Transverse colon (tissue), 4 donors: Measurements from ENCODE around the gene SLCO1B1. TPM values are rescaled to one million over a fixed set of nuclear protein-coding genes. Genes with fewer than 3 reads are reported as not detected.

Experiments used
- DNase-seq: peaks from one replicate; pipeline ENCODE4 v3.0.0-alpha.2; 2019
- H3K27ac ChIP-seq, 4 donors: fragments of 200-600 bp; sonication (generic); 2 replicates each; pipeline ENCODE4 v1.5.1; 2016 to 2018; ENCODE audit warnings: inconsistent platforms in 4 of 4
- H3K27me3 ChIP-seq: fragments of 200-600 bp; sonication (generic); 2 replicates; pipeline ENCODE4 v1.5.1; 2017; ENCODE audit warnings: inconsistent platforms
- H3K36me3 ChIP-seq, 4 donors: fragments of 200-600 bp; sonication (generic); 2 replicates each; pipeline ENCODE4 v1.5.1; 2017 to 2019; ENCODE audit warnings: inconsistent platforms in 4 of 4
- H3K4me1 ChIP-seq, 4 donors: fragments of 200-600 bp; sonication (generic); 2 replicates each; pipeline ENCODE4 v1.5.1; 2017 to 2020; ENCODE audit warnings: inconsistent platforms in 4 of 4
- H3K4me3 ChIP-seq, 4 donors: fragments of 200-600 bp; sonication (generic); 1 replicate in 1 of 4; 2 replicates in 3 of 4; pipeline versions ENCODE4 v1.5.1 to v1.6.1; 2017 to 2019; ENCODE audit warnings: inconsistent platforms in 4 of 4
- H3K9me3 ChIP-seq, 2 donors: fragments of 200-600 bp; sonication (generic); 2 replicates each; pipeline ENCODE4 v1.5.1; 2017 to 2019; ENCODE audit warnings: inconsistent platforms in 2 of 2
- CTCF ChIP-seq, 5 experiments: fragments of 200-600 bp in 3 of 5; fragments of 450-650 bp in 2 of 5; sonication (generic) in 3 of 5; IDR thresholded peaks; 1 replicate in 2 of 5; 2 replicates in 3 of 5; pipeline ENCODE4 v1.5.1; 2016 to 2017; ENCODE audit warnings: antibody characterized with exemption in 5 of 5, inconsistent platforms in 3 of 5, mild to moderate bottlenecking in 2 of 5, moderate library complexity in 1 of 5
- EP300 ChIP-seq: sonication (generic); formaldehyde crosslinking; IDR thresholded peaks from one replicate; pipeline ENCODE4 v1.6.1; 2017; ENCODE audit warnings: antibody characterized with exemption, low read depth
- POLR2A ChIP-seq: fragments of 450-650 bp; IDR thresholded peaks from one replicate; pipeline ENCODE4 v1.6.1; 2016; ENCODE audit warnings: antibody characterized with exemption, mild to moderate bottlenecking, moderate library complexity
- POLR2AphosphoS5 ChIP-seq, 3 donors: sonication (generic); formaldehyde crosslinking; IDR thresholded peaks; one replicate each; pipeline ENCODE4 v1.6.1; 2016; ENCODE audit warnings: antibody characterized with exemption in 3 of 3
- WGBS, 2 donors: methylation state at CpG; one replicate each; pipeline ENCODE4 v1.1.5; 2018; ENCODE audit warnings: low coverage in 1 of 2; 5-methylcytosine and 5-hydroxymethylcytosine counted together
- in situ Hi-C, 4 donors: fragments of 200-750 bp; cut with MboI; loops; one replicate each; pipeline versions ENCODE4 v1.15.0 to v1.15.1; 2017; ENCODE audit warnings: low sequenced_read_pairs in 3 of 4, low pct_ligation_motif_present in 1 of 4, low pct_unique_long_range_greater_than_20kb in 1 of 4
- intact Hi-C: fragments of 100-400 bp; cut with DNase I; formaldehyde crosslinking; loops from one replicate; pipeline ENCODE4 v1.15.1; 2023; ENCODE audit warnings: low total_unique reads
- total RNA-seq, 4 donors: library from RNA; depleted of rRNA; stranded (reverse); fragments of >200 nt; gene quantifications; one replicate each; pipeline ENCODE4 v1.1.0, GENCODE V29; 2016

Gene SLCO1B1
- total RNA-seq, 4 donors from 2014 or later = not detected

GRCh38 chr12:21219206-21219605 lies 88.2 kb downstream of the SLCO1B1 start:
- in situ Hi-C loops = no loop called here
- no peaks in the 10 kb centered on the region for H3K9me3 ChIP-seq

GRCh38 chr12:21220266-21220665 lies 89.3 kb downstream of the SLCO1B1 start:
- 63 to 66% methylated on average over 3 of the region's 3 CpGs for WGBS, 2 donors
- H3K27ac ChIP-seq = no peak overlapping the region
- no peak overlapping the region for H3K4me3 ChIP-seq
- H3K4me1 ChIP-seq = no peaks in the 10 kb centered on the region
- no peak for DNase-seq
- H3K27me3 ChIP-seq = no peaks in the 10 kb centered on the region
- TF ChIP-seq EP300 (no peak), POLR2AphosphoS5 (IDR thresholded peaks at IDR 0.05) (no peak), CTCF (IDR thresholded peaks at IDR 0.05) (no peak), POLR2A (no peak)
- intact Hi-C loops (no loop called here), in situ Hi-C loops (no loop called here)
- no peaks in the 10 kb centered on the region for H3K9me3 ChIP-seq
- no peaks in the 10 kb centered on the region for H3K36me3 ChIP-seq

More at GRCh38 chr12:21219206-21219605, 88.2 kb downstream of the SLCO1B1 start:
- no peak overlapping the region for H3K27ac ChIP-seq
- no peak for TF ChIP-seq CTCF (IDR thresholded peaks at IDR 0.05)
- no peaks in the 10 kb centered on the region for H3K4me1 ChIP-seq
- 0 to 25% methylated on average over 1 to 2 of the region's 2 CpGs for WGBS, 2 donors
- H3K27me3 ChIP-seq = no peaks in the 10 kb centered on the region
- no peaks in the 10 kb centered on the region for H3K36me3 ChIP-seq
- DNase-seq = no peak
- no peak overlapping the region for H3K4me3 ChIP-seq
- intact Hi-C loops = no loop called here

- TF ChIP-seq EP300 = no peak
- no peak for TF ChIP-seq CTCF (IDR thresholded peaks at IDR 0.05)
- no peak for TF ChIP-seq POLR2AphosphoS5 (IDR thresholded peaks at IDR 0.05)
- no peak for TF ChIP-seq POLR2A
- no peak overlapping the region for H3K27ac ChIP-seq
- no peak for DNase-seq
- H3K27me3 ChIP-seq = no peaks in the 10 kb centered on the region
- H3K4me1 ChIP-seq = no peaks in the 10 kb centered on the region
- in situ Hi-C loops = no loop called here
- H3K36me3 ChIP-seq = no peaks in the 10 kb centered on the region
- intact Hi-C loops = no loop called here
- H3K9me3 ChIP-seq = no peaks in the 10 kb centered on the region
- H3K4me3 ChIP-seq = no peak overlapping the region
Measured at GRCh38 chr12:21221072-21221471, 90.1 kb downstream of the SLCO1B1 start.

DNA sequence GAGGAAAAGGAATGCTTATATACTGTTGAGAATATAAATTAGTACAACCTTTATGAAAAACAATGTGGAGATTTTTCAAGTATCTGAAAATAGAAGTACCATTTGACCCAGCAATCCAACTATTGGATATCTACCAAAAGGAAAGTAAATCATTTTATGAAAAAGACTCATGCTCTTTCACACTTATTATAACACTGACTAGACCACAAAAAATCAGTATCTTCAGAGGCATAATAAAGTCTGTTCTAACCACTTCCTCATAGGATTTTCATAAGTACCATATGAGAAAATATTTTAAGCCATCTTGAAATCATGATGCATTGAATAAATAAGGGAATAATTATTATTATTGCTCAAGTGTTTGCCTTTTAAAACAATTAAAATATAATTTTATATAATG lies 90.8 kb downstream of the SLCO1B1 start:
- H3K4me3 ChIP-seq = no peak overlapping the region
- DNase-seq = no peak
- no peaks in the 10 kb centered on the region for H3K4me1 ChIP-seq
- no peak overlapping the region for H3K27ac ChIP-seq
- no peak for TF ChIP-seq EP300
- no peak for TF ChIP-seq POLR2A
- TF ChIP-seq POLR2AphosphoS5 (IDR thresholded peaks at IDR 0.05) = no peak
- TF ChIP-seq CTCF (IDR thresholded peaks at IDR 0.05) = no peak
- in situ Hi-C loops = no loop called here
- H3K27me3 ChIP-seq = no peaks in the 10 kb centered on the region
- no peaks in the 10 kb centered on the region for H3K9me3 ChIP-seq
- no peaks in the 10 kb centered on the region for H3K36me3 ChIP-seq
- intact Hi-C loops = no loop called here
